DOHH2 (cell line): ENCODE results near the gene PPIAL4G.
"Not testable (repeated sequence)": the region's sequence is repeated elsewhere in the genome, so short reads cannot be mapped to it uniquely, and the experiment has no call there.

Source experiments
- H3F3A ChIP-seq: fragments of 200-600 bp; sonication (generic), shearing (Covaris generic); 2 replicates; pipeline ENCODE4 v1.6.0; 2016; ENCODE audit warnings: antibody characterized with exemption, mild to moderate bottlenecking; ENCODE audit not compliant: control insufficient read depth, insufficient read depth
- H3K27ac ChIP-seq: fragments of 200-600 bp; sonication (generic); 2 replicates; pipeline ENCODE4 v1.5.1; 2014; ENCODE audit warnings: low read depth, mild to moderate bottlenecking, low read length, moderate library complexity
- H3K27me3 ChIP-seq: fragments of 200-600 bp; sonication (generic); 2 replicates; pipeline ENCODE4 v1.6.1; 2014; ENCODE audit warnings: mild to moderate bottlenecking, low read length, mixed read lengths; ENCODE audit not compliant: control insufficient read depth
- H3K36me3 ChIP-seq: fragments of 200-600 bp; sonication (generic); 2 replicates; pipeline ENCODE4 v1.6.1; 2014; ENCODE audit warnings: mild to moderate bottlenecking, low read length, moderate library complexity, mixed read lengths; ENCODE audit not compliant: control insufficient read depth
- H3K4me1 ChIP-seq: fragments of 200-600 bp; sonication (generic); 2 replicates; pipeline ENCODE4 v1.6.1; 2014; ENCODE audit warnings: mild to moderate bottlenecking, low read length, mixed read lengths; ENCODE audit not compliant: control insufficient read depth
- H3K4me2 ChIP-seq: fragments of 200-600 bp; sonication (generic); 2 replicates; pipeline ENCODE4 v1.6.0; 2014; ENCODE audit warnings: mild to moderate bottlenecking, low read length, moderate library complexity
- H3K4me3 ChIP-seq: fragments of 200-600 bp; sonication (generic); 2 replicates; pipeline ENCODE4 v1.5.1; 2014; ENCODE audit warnings: mild to moderate bottlenecking, low read length, mixed read lengths
- H3K79me2 ChIP-seq: fragments of 200-600 bp; sonication (generic); 2 replicates; pipeline ENCODE4 v1.6.1; 2014; ENCODE audit warnings: mild to moderate bottlenecking, low read length, mixed read lengths; ENCODE audit not compliant: control insufficient read depth
- H3K9me2 ChIP-seq: fragments of 200-600 bp; sonication (generic); replicated peaks from 2 replicates; pipeline ENCODE4 v1.6.1; 2014; ENCODE audit warnings: mild to moderate bottlenecking, low read length, mixed read lengths; ENCODE audit not compliant: control insufficient read depth
- H3K9me3 ChIP-seq: fragments of 200-600 bp; sonication (generic); 2 replicates; pipeline ENCODE4 v1.6.1; 2014; ENCODE audit warnings: antibody characterized with exemption, low read length, mixed read lengths; ENCODE audit not compliant: control insufficient read depth, insufficient read depth
- H4K20me1 ChIP-seq: fragments of 200-600 bp; sonication (generic); 2 replicates; pipeline ENCODE4 v1.6.0; 2014; ENCODE audit warnings: low read depth, mild to moderate bottlenecking, antibody characterized with exemption, low read length, moderate library complexity; ENCODE audit not compliant: control insufficient read depth, insufficient read depth
- EZH2phosphoT487 ChIP-seq: fragments of 200-600 bp; sonication (generic); IDR thresholded peaks from 2 replicates; pipeline ENCODE4 v1.6.1; 2017; ENCODE audit warnings: borderline replicate concordance, mild to moderate bottlenecking, antibody characterized with exemption, low read length, moderate library complexity, mixed read lengths
- TF ChIP-seq, protein P1 (sequence below): fragments of 200-600 bp; sonication (generic); IDR thresholded peaks from one replicate; pipeline ENCODE4 v1.5.1; 2014; ENCODE audit warnings: antibody characterized with exemption, mild to moderate bottlenecking, low read depth, low read length; ENCODE audit not compliant: poor library complexity, severe bottlenecking

PPIAL4G gene

DNA sequence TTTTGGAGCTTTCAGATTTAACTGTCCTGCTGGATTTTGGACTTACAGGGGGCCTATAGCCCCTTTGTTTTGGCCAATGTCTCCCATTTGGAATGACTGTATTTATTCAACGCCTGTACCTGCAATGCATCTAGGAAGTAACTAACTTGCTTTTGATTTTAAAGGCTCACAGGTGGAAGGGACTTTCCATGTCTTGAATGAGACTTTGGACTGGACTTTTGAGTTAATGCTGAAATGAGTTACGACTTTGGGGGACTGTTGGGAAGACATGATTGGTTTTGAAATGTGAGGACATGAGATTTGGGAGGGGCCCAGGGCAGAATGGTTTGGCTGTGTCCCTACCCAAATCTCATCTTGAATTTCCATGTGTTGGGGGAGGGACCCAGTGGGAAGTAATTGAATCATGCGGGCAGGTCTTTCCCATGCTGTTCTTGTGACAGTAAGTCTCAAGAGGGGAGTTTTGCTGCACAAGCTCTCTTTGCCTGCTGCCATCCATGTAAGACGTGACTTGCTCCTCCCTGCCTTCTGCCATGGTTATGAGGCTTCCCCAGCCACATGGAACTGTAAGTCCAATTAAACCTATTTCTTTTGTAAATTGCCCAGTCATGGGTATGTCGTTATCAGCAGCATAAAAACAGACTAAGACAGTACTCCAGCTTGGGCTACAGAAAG lies 43.3 kb downstream of the PPIAL4G start:
- H3K9me2 ChIP-seq, H3K4me1 ChIP-seq, H3K36me3 ChIP-seq: not testable (repeated sequence)

DNA sequence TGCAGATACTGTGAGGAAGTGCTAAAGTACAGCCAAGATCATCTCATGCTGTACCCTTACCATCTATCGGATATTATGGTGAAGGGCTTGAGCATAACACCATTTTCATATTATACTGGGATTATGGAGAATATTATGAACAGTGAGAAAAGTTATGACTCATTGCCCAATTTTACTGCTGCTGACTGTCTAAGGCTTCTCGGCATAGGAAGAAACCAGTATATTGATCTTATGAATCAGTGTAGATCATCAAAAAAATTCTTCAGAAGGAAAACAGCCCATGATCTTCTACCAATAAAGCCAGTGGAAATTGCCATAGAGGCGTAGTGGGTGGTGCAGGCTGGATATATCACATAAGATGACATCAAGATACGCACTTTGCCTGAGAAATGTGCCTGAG lies 47.7 kb downstream of the PPIAL4G start:
- Histone ChIP-seq H3F3A (no peaks in the 10 kb centered on the region), H3K79me2 (no peaks in the 10 kb centered on the region), H4K20me1 (no peaks in the 10 kb centered on the region), H3K27me3 (no peaks in the 10 kb centered on the region), H3K36me3 (no peaks in the 10 kb centered on the region), H3K9me3 (no peaks in the 10 kb centered on the region), H3K4me3 (no peak overlapping the region), H3K9me2 (no peaks in the 10 kb centered on the region), H3K4me2 (no peak overlapping the region), H3K4me1 (no peaks in the 10 kb centered on the region), H3K27ac (no peak overlapping the region)
- TF ChIP-seq EZH2phosphoT487, result no peak
- TF ChIP-seq, protein P1, sequence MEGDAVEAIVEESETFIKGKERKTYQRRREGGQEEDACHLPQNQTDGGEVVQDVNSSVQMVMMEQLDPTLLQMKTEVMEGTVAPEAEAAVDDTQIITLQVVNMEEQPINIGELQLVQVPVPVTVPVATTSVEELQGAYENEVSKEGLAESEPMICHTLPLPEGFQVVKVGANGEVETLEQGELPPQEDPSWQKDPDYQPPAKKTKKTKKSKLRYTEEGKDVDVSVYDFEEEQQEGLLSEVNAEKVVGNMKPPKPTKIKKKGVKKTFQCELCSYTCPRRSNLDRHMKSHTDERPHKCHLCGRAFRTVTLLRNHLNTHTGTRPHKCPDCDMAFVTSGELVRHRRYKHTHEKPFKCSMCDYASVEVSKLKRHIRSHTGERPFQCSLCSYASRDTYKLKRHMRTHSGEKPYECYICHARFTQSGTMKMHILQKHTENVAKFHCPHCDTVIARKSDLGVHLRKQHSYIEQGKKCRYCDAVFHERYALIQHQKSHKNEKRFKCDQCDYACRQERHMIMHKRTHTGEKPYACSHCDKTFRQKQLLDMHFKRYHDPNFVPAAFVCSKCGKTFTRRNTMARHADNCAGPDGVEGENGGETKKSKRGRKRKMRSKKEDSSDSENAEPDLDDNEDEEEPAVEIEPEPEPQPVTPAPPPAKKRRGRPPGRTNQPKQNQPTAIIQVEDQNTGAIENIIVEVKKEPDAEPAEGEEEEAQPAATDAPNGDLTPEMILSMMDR, result no peak

More for the DNA sequence above, 43.3 kb downstream of the PPIAL4G start:
- H3K4me3 ChIP-seq, H3K27me3 ChIP-seq, H3K4me2 ChIP-seq, H3F3A ChIP-seq, H3K9me3 ChIP-seq, H3K27ac ChIP-seq, H4K20me1 ChIP-seq, H3K79me2 ChIP-seq: not testable (repeated sequence)

DNA sequence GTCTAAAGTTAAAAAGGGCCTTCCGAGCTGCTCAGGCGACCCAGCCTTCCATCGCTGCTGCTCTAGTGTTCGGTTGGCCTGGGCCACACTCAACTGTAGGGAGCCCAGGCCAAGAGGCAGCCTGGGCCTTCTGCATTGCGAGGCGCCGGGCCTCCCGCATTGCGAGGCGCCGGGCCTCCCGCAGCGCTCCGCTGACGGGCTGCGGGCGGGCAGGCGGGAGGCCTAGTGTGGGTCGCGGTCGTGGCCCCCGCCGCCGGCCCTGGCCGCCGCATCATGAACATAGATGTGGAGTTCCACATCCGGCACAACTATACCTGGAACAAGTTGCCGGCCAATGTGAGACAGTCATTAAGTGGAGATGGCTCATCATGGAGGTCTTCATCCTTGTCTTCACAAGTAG lies 48.3 kb downstream of the PPIAL4G start:
- H3K9me3 ChIP-seq, result no peaks in the 10 kb centered on the region
- H3K27me3 ChIP-seq, result no peaks in the 10 kb centered on the region
- no peaks in the 10 kb centered on the region for H3K9me2 ChIP-seq
- no peak overlapping the region for H3K4me2 ChIP-seq
- TF ChIP-seq EZH2phosphoT487, result no peak
- TF ChIP-seq, protein P1, result no peak
- no peaks in the 10 kb centered on the region for H3F3A ChIP-seq
- H3K4me1 ChIP-seq, result no peaks in the 10 kb centered on the region
- no peak overlapping the region for H3K4me3 ChIP-seq
- no peak overlapping the region for H3K27ac ChIP-seq
- H3K79me2 ChIP-seq, result no peaks in the 10 kb centered on the region
- H4K20me1 ChIP-seq, result no peaks in the 10 kb centered on the region
- no peaks in the 10 kb centered on the region for H3K36me3 ChIP-seq

DNA sequence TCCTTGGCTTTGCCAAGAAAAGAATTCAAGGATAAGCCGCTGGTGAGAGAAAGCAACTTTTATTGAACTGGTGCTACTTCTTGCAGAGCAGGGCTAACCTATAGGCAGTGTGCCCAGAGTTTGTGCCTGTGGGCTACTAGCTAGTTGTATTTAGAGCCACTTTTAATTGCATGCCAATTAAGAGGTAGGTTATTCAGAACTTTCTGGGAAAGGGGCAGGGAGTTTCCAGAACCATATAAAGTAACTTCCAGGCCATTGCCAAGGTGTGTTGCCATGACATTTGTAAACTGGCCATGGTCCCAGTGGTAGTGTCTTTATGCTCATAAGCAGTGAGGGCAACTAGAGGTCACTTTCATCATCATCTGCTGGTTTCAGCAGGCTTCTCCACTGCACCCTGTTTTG lies 50.2 kb downstream of the PPIAL4G start:
- H3K4me3 ChIP-seq, H3K27me3 ChIP-seq, H3K27ac ChIP-seq, H3K4me2 ChIP-seq, H3K9me3 ChIP-seq, H3F3A ChIP-seq, H3K9me2 ChIP-seq, H4K20me1 ChIP-seq, H3K4me1 ChIP-seq, H3K79me2 ChIP-seq, H3K36me3 ChIP-seq: not testable (repeated sequence)
